ENCODE measurements around the gene LIN7A.
"Not testable (repeated sequence)": the region's sequence is repeated elsewhere in the genome, so short reads cannot be mapped to it uniquely, and the experiment has no call there.

LIN7A gene

DNA sequence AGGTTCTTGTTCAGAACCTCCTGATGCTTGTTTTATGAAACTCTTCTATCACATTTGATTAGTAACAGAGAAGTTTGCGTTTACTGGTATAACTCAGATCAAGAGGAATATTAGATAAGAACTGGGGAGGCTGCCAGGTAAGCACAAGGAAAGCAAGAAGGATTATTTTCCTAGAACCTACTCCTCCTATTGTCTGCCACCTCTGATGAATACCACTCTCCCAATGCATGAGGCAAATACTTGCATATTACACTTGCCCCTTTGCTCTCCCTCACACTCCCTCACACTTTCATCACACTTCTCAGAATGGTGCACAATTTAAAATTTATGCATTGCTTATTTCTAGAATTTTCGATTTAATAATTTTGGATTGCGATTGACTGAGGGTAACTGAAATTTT is 43.6 kb downstream of the LIN7A start:
- no peak overlapping the region for H3K27ac Mint-ChIP-seq
- no peak for DNase-seq
- no peak overlapping the region for H3K4me3 Mint-ChIP-seq
- H3K4me1 Mint-ChIP-seq = no peaks in the 10 kb centered on the region
- H3K27me3 Mint-ChIP-seq = no peaks in the 10 kb centered on the region
- H3K36me3 Mint-ChIP-seq (ENCODE audit: low read depth) = no peaks in the 10 kb centered on the region
- H3K9me3 Mint-ChIP-seq = peaks cover 3% of the 10 kb centered on the region
- no peak for ATAC-seq

DNA sequence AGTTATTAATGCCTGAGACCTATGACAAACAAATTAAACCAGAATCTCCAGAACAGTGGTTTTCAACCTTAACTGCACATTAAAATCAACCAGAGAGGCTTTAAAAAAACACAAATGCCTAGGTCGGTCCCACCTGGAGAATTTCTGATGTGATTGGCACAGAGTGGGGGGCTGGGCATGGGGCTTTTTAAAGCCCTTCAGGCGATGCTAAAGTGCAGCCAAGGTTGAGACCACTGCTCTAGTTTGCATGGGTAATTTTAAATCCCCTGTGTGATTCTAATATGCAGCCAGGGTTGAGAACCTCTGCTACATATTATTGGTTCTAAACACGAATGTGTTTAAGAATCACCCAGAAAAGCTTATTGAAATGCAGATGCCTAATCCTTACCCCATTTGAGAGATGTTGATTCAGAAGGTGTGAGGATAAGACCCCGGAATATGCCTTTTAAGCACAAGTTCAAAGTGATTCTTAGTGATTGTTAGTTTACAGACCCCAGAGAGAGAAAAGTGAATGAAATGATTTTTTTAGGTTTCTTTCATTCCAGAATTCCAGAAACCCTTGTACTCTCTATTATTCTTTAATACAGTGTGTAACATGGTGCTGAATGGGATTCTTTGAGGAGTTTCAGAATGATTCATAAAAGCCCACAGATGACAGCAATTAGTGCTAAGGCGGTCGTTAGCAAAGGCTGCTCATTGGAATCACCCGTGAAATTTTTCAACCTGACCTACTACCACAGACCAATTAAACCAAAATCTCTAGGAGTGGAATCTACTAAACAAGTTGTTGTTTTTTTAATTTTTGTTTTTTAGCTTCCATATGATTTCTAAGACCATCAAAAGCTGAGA is 44.9 kb downstream of the LIN7A start:
- H3K36me3 Mint-ChIP-seq (ENCODE audit: low read depth) = no peaks in the 10 kb centered on the region
- no peaks in the 10 kb centered on the region for H3K4me1 Mint-ChIP-seq
- no peaks in the 10 kb centered on the region for H3K27me3 Mint-ChIP-seq
- DNase-seq = no peak
- H3K4me3 Mint-ChIP-seq = no peak overlapping the region
- H3K27ac Mint-ChIP-seq = no peak overlapping the region
- H3K9me3 Mint-ChIP-seq = peaks cover 3% of the 10 kb centered on the region
- ATAC-seq = no peak

DNA sequence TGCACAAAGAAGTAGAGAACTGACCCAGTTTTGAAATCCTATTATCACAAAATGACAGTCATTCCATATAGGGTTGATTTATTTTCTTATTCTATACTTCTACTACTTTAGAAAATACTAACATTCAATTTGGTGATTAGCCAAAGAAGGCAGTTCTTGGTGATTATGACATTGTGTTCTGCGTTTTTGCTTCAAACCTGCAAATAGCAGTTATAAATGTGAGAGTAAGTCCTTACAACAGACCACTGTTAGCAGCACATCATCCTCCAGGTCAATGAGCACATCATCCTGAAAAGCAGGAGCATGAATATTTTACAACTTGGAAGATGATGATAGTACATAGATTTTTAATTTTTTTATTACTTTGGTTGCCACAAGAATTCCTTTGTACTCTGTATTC is 53.1 kb downstream of the LIN7A start:
- Mint-ChIP-seq H3K27ac (no peak overlapping the region), H3K4me3 (no peak overlapping the region), H3K4me1 (no peaks in the 10 kb centered on the region), H3K27me3 (no peaks in the 10 kb centered on the region), H3K9me3 (peaks cover 12% of the 10 kb centered on the region), H3K36me3 (ENCODE audit: low read depth) (no peaks in the 10 kb centered on the region)
- ATAC-seq = no peak
- DNase-seq = no peak

DNA sequence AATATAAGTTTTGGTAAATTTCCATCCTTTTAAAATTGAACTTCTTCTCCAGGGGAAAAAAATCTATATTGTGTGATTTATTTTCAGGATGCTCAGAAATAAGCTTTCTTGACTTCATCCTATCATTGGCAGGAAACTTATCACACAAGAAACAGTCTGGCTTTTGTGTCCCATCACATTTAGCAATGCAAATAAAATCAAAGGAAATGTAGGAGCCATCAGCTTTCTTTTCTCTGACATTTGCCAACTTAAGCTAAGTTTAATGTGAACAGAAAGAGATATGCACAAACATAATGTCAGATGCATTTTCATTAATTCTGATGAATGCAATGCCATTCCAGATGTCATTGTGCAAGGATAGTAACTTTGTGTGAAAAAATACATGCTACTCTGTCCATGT is 56.6 kb downstream of the LIN7A start:
- H3K36me3 Mint-ChIP-seq (ENCODE audit: low read depth) = no peaks in the 10 kb centered on the region
- no peaks in the 10 kb centered on the region for H3K27me3 Mint-ChIP-seq
- no peak overlapping the region for H3K4me3 Mint-ChIP-seq
- peaks cover 3% of the 10 kb centered on the region for H3K9me3 Mint-ChIP-seq
- DNase-seq = no peak
- no peaks in the 10 kb centered on the region for H3K4me1 Mint-ChIP-seq
- ATAC-seq = no peak
- H3K27ac Mint-ChIP-seq = no peak overlapping the region

DNA sequence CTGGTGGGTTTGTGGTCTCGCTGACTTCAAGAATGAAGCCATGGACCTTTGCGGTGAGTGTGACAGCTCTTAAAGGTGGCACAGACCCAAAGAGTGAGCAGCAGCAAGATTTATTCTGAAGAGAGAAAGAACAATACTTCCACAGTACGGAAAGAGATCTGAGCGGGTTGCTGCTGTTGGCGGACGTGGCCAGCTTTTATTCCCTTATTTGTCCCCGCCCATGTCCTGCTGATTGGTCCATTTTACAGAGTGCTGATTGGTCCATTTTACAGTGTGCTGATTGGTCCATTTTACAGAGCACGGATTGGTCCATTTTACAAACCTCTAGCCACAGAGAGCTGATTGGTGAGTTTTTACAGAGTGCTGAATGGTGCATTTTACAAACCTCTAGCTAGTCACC is 59.3 kb downstream of the LIN7A start:
- H3K27ac Mint-ChIP-seq; H3K27me3 Mint-ChIP-seq; H3K4me3 Mint-ChIP-seq; DNase-seq; H3K9me3 Mint-ChIP-seq; ATAC-seq; H3K36me3 Mint-ChIP-seq (ENCODE audit: low read depth); H3K4me1 Mint-ChIP-seq: not testable (repeated sequence)

DNA sequence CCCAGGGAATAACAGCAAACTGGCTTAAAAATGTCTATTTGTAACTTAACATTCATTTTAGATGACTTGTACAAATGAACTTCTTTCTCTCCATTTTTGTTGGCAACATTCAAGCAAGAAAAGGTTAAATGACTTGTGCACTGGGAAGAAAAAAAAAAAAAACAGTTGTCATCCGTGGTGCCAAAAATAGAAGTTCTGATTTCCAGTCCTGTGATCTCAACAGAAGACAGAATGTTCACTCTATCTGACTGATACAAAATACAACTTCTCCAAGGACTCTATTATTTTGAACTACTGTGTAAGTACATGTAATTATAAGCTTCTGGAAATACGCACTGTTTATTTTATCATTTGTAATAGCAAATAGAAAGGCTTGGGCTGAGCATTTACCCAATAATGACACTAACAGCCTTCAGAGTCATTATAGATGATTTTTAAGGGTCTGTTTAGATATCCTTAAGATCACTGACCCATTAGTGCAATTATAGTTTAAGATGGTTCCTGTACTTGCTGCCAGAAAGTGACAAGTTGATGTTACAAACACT is 59.9 kb downstream of the LIN7A start:
- Mint-ChIP-seq H3K27ac (no peak overlapping the region), H3K4me1 (no peaks in the 10 kb centered on the region), H3K36me3 (ENCODE audit: low read depth) (no peaks in the 10 kb centered on the region), H3K27me3 (no peaks in the 10 kb centered on the region), H3K9me3 (no peaks in the 10 kb centered on the region), H3K4me3 (no peak overlapping the region)
- no peak for ATAC-seq
- DNase-seq = no peak

DNA sequence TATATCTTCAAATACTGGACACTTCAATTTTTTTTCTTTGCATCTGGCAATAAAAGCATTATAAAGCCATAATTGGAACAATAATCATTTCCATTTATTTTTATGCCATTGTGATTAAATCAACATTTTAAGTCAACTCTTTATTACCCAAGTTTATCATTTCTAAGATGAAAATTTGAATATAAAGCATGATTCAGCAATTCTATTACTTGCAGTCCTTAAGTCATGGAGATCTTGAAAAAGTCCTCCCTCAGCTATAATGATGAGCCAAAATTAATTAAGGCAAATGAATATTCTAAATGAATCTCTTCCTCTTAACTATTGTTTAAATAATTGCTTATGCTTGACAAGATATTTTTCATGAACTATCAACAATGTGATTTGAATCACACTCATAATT is 65.7 kb downstream of the LIN7A start:
- Mint-ChIP-seq H3K36me3 (ENCODE audit: low read depth) (no peaks in the 10 kb centered on the region), H3K27ac (no peak overlapping the region)

DNA sequence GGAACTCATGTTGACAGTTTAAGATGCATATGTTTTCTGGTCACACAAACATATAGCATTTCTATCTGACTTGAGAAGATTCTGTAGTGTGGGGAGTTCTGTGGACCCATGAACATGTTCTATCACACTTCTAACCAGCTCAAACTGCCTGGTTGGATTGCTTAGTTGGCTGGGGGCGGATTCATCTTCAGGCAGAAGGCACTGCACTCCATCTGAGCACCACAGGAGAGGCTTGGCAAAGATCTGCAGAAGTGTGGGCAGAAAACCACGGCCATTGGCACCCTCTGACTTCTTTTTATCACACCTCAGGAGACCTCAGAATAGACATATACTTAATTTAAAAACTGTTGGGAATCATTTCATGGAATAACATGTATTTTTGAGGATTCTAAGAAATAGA is 68.5 kb downstream of the LIN7A start:
- no peaks in the 10 kb centered on the region for H3K36me3 Mint-ChIP-seq (ENCODE audit: low read depth)
- DNase-seq = no peak
- peaks cover 6% of the 10 kb centered on the region for H3K9me3 Mint-ChIP-seq
- no peaks in the 10 kb centered on the region for H3K27me3 Mint-ChIP-seq
- H3K27ac Mint-ChIP-seq = no peak overlapping the region
- no peaks in the 10 kb centered on the region for H3K4me1 Mint-ChIP-seq
- H3K4me3 Mint-ChIP-seq = no peak overlapping the region
- no peak for ATAC-seq

More for the DNA sequence above, 65.7 kb downstream of the LIN7A start:
- H3K4me1 Mint-ChIP-seq = no peaks in the 10 kb centered on the region
- DNase-seq = no peak
- no peak overlapping the region for H3K4me3 Mint-ChIP-seq
- peaks cover 6% of the 10 kb centered on the region for H3K9me3 Mint-ChIP-seq
- ATAC-seq = no peak
- no peaks in the 10 kb centered on the region for H3K27me3 Mint-ChIP-seq

DNA sequence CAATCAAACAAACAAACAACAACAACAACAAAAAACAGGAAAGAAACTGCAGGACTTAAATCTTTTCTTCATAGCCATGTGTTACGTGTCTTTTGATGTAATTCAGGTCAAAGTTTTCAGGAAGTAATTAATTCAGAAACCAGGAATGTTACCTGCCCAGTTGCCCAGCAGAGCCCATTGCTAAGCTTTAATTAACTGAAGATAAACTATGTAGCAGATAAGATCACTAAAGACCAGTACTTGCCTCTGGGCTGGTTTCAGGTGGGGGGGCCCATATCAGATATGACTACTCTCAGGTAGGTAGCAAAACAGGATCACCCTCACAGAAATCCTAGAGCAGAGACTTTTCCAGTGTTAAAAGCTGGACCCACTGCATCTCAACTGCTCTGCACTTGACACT is 69.2 kb downstream of the LIN7A start:
- Mint-ChIP-seq H3K36me3 (ENCODE audit: low read depth) (no peaks in the 10 kb centered on the region), H3K27me3 (no peaks in the 10 kb centered on the region), H3K27ac (no peak overlapping the region), H3K4me3 (no peak overlapping the region), H3K4me1 (no peaks in the 10 kb centered on the region), H3K9me3 (peaks cover 6% of the 10 kb centered on the region)
- DNase-seq (no peak), ATAC-seq (no peak)

DNA sequence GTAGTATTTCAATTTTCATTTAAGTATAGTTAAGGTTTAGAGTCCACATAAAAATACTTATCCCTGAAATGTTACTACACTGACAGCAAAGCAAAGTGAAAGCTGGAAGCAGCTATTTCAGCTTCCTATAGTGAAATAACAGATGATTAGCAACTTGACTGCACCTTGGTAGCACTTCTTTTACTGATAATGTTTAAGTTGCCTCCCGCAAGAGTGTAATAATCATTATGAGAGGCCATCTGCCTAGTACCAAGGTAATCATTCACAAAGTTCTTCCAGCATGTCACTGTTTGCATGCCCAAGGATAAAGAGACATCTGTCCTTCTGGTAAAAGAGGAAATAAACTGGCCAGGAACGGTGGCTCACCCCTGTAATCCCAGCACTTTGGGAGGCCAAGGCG is 69.8 kb downstream of the LIN7A start:
- H3K4me1 Mint-ChIP-seq = no peaks in the 10 kb centered on the region
- H3K36me3 Mint-ChIP-seq (ENCODE audit: low read depth) = no peaks in the 10 kb centered on the region
- DNase-seq (no peak), ATAC-seq (no peak)
- H3K4me3 Mint-ChIP-seq = no peak overlapping the region
- no peaks in the 10 kb centered on the region for H3K27me3 Mint-ChIP-seq
- H3K9me3 Mint-ChIP-seq = peaks cover 11% of the 10 kb centered on the region
- no peak overlapping the region for H3K27ac Mint-ChIP-seq

DNA sequence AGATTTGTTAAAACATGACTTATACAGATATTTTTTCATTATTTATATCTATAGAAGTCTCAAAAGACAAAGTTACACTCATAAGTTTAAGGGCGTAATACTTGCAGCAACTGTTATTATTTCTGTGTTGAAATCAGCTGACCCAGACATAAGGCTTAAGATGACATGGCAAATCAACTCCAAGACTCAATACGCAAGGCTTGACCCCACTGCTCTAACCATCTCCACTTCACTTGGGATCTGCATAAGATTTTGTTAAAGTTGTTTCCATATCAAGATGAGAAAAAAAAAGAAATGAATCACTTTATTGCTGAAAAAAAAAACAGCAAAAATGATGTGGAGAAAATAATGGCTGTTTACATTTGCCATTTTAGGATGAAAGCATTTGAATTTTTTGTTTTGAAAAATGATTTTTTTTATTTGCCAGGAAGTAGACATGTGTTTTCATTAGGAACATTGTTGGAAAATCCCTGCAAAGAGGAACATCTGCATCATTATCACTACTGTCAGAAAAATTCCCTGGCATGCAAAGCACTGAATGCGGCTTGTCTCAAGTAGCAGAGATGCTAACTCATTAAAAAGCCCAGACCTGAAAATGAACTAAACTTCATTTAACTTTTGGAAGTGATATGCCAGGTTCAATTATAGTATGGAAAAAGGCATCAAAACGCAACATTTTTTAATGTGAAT is 73.5 kb downstream of the LIN7A start:
- no peaks in the 10 kb centered on the region for H3K36me3 Mint-ChIP-seq (ENCODE audit: low read depth)
- no peaks in the 10 kb centered on the region for H3K27me3 Mint-ChIP-seq
- DNase-seq = no peak

DNA sequence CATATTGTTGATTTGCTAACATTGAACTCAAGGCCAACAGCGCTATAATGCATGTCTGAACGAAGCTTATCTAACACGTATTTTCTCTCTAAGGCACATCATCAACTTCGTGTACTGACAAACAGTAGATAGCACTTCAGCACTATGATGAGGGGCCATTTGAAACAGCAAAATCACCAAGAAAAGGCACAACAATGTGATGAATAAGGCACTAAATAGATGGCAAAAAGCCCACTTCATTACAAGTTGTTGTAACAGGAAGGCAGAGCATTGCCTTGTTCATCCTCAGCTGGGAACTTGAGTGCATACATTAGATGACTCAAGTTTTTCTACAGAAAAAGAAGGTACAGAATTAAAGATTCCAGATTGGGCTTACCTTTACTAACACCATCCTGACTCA is 75.2 kb downstream of the LIN7A start:
- ATAC-seq = no peak
- no peak for DNase-seq
- Mint-ChIP-seq H3K27me3 (no peaks in the 10 kb centered on the region), H3K36me3 (ENCODE audit: low read depth) (no peaks in the 10 kb centered on the region), H3K4me1 (no peaks in the 10 kb centered on the region), H3K9me3 (peaks cover 5% of the 10 kb centered on the region), H3K4me3 (no peak overlapping the region), H3K27ac (no peak overlapping the region)

More for the DNA sequence above, 73.5 kb downstream of the LIN7A start:
- no peak for ATAC-seq
- H3K27ac Mint-ChIP-seq = no peak overlapping the region
- peaks cover 5% of the 10 kb centered on the region for H3K9me3 Mint-ChIP-seq
- no peak overlapping the region for H3K4me3 Mint-ChIP-seq
- no peaks in the 10 kb centered on the region for H3K4me1 Mint-ChIP-seq

DNA sequence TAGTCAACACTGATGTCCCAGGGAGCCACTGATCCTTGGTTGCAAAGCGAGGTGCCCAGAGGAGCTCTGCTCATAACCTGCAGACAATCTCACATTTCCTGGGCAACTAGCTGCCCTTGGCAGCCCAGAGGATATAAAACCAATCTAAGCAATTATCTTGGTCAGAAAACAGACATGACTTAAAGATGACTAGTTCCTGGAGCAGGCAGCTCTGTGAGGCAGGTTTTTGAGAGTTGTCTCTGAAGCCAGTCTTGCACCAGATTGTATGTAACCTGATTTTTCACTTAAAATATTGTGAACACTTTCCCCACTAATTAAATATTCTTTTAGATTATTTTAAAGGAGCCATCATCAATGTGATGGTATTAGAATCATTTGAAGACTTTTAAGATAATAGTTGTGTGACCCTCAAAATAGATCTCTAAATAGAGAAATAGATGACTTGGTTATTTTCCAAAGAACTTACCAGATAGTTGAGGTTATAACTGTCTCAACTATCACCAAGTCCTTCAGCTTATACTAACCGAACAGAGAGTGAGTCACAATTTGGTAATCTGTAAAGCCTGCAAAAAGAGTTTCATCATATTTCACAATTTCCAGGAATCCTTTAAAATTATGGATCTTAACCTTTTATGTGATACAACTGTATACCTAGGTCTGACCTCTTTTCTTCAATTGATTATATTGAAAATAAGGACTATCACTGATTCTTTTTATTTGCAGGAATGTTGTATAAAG is 75.9 kb downstream of the LIN7A start:
- H3K9me3 Mint-ChIP-seq = peaks cover 5% of the 10 kb centered on the region
- no peaks in the 10 kb centered on the region for H3K4me1 Mint-ChIP-seq
- no peaks in the 10 kb centered on the region for H3K27me3 Mint-ChIP-seq
- no peak overlapping the region for H3K27ac Mint-ChIP-seq
- ATAC-seq (no peak), DNase-seq (no peak)
- no peak overlapping the region for H3K4me3 Mint-ChIP-seq
- no peaks in the 10 kb centered on the region for H3K36me3 Mint-ChIP-seq (ENCODE audit: low read depth)

DNA sequence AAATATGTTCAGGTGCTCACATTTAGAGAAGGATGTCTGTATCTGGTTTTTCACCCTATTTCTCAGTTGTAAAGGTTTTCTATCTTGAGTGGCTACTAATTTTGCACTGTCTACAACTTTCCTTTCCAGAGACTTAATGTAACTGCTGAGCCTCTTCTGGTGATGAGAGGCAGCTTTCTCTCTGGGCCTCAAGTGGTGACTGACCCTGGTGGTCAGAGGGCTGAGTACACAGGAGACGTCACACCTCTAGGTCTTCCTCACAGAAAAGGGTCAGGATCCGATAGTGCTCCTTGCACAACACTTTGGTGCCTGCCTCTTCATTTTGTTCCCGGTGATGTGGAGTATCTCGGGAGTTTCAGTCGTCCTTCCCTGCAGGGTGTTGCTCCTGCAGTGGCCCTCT is 76.8 kb downstream of the LIN7A start:
- Mint-ChIP-seq H3K36me3 (ENCODE audit: low read depth) (no peaks in the 10 kb centered on the region), H3K4me1 (no peaks in the 10 kb centered on the region), H3K27ac (no peak overlapping the region), H3K27me3 (no peaks in the 10 kb centered on the region), H3K9me3 (peaks cover 5% of the 10 kb centered on the region), H3K4me3 (no peak overlapping the region)
- DNase-seq (no peak), ATAC-seq (no peak)

DNA sequence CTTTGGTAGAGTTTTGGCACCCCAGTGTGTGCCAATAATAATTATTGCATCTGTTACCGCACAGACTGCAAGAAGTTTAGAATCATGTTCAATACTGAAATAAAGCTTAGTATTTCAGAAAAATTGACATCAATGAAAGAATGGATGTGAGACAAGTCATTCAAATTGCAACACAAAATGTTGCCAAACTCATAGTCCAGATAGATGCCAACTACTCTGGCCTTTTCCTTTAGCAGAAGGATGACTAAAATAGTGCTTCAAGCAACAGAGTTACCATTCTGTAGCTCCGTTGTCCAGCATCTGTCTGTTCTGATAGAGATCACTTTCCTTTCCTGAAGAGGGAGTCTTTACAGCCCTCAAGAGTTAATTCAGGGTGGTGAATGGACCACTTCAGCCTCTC is 77.5 kb downstream of the LIN7A start:
- Mint-ChIP-seq H3K4me3 (no peak overlapping the region), H3K27me3 (no peaks in the 10 kb centered on the region), H3K9me3 (peaks cover 5% of the 10 kb centered on the region), H3K36me3 (ENCODE audit: low read depth) (no peaks in the 10 kb centered on the region), H3K4me1 (no peaks in the 10 kb centered on the region), H3K27ac (no peak overlapping the region)
- DNase-seq (no peak), ATAC-seq (no peak)

All from activated naive CD8-positive, alpha-beta T cell treated with anti-CD3 and anti-CD28 coated beads, Interleukin-2, amount 50 U/mL, for 24 hours (primary cell).